MM.1S (cell line): ENCODE measurements around the gene WDFY1.

Source experiments
- CTCF ChIP-seq: fragments of 300-600 bp; sonication (generic); IDR thresholded peaks from 2 replicates; pipeline ENCODE4 v1.5.1; 2016; ENCODE audit warnings: antibody characterized with exemption, low read length, mixed read lengths
- EZH2 ChIP-seq: fragments of 300-600 bp; sonication (generic); optimal IDR thresholded peaks from 2 replicates; pipeline ENCODE3; 2017; ENCODE audit warnings: low read depth, mild to moderate bottlenecking, antibody characterized with exemption, low read length, mixed read lengths
- EZH2phosphoT487 ChIP-seq: fragments of 300-600 bp; sonication (generic); IDR thresholded peaks from 2 replicates; pipeline ENCODE4 v1.6.1; 2018; ENCODE audit warnings: antibody characterized with exemption, low read length

GRCh38 chr2:223865907-223866508 is 79.1 kb downstream of the WDFY1 start:
- TF ChIP-seq EZH2phosphoT487 (no peak), CTCF (no peak), EZH2 (no peak)
